Neural cell (in vitro differentiated cells): ENCODE data around the gene STK32B.

Experiments used
- CTCF ChIP-seq: fragments of 450-650 bp; IDR thresholded peaks from 2 replicates; pipeline ENCODE4 v1.5.1; 2014; ENCODE audit warnings: antibody characterized with exemption, mild to moderate bottlenecking, moderate library complexity; ENCODE audit not compliant: poor library complexity, severe bottlenecking
- EP300 ChIP-seq: fragments of 450-650 bp; conservative IDR thresholded peaks from 2 replicates; pipeline ENCODE4 v1.6.1; 2014; ENCODE audit warnings: antibody characterized with exemption, mild to moderate bottlenecking, moderate library complexity; ENCODE audit not compliant: poor library complexity, severe bottlenecking
- EZH2 ChIP-seq: fragments of 200-600, 300-800 bp; shearing (Covaris generic), sonication (generic); IDR thresholded peaks from 2 replicates; pipeline ENCODE4 v1.6.1; 2014; ENCODE audit warnings: antibody characterized with exemption, low read length, borderline replicate concordance, mild to moderate bottlenecking; ENCODE audit not compliant: insufficient read depth, poor library complexity, severe bottlenecking
- MXI1 ChIP-seq: fragments of 450-650 bp; conservative IDR thresholded peaks from 2 replicates; pipeline ENCODE4 v1.6.1; 2014; ENCODE audit warnings: antibody characterized with exemption, mild to moderate bottlenecking; ENCODE audit not compliant: poor library complexity, severe bottlenecking
- REST ChIP-seq: IDR thresholded peaks from 2 replicates; pipeline ENCODE4 v1.6.1; 2012; ENCODE audit warnings: borderline replicate concordance

- TF ChIP-seq EZH2 (no peak), CTCF (no peak), EP300 (no peak), MXI1 (no peak), REST (no peak)
Measured at GRCh38 chr4:5044341-5044740, 6.9 kb upstream of the STK32B start.
